Erythroblast (primary cell): ENCODE results near the gene KRTAP9-4.
"Not testable (repeated sequence)": the region's sequence is repeated elsewhere in the genome, so short reads cannot be mapped to it uniquely, and the experiment has no call there.

Experiments used
- GATA1 ChIP-seq: IDR thresholded peaks from 2 replicates; pipeline ENCODE4 v1.6.1; 2011; ENCODE audit warnings: low read depth, mild to moderate bottlenecking, control low read depth, low read length, moderate library complexity
- POLR2A ChIP-seq: IDR thresholded peaks from 2 replicates; pipeline ENCODE4 v1.6.1; 2011; ENCODE audit warnings: mild to moderate bottlenecking, low read length

DNA sequence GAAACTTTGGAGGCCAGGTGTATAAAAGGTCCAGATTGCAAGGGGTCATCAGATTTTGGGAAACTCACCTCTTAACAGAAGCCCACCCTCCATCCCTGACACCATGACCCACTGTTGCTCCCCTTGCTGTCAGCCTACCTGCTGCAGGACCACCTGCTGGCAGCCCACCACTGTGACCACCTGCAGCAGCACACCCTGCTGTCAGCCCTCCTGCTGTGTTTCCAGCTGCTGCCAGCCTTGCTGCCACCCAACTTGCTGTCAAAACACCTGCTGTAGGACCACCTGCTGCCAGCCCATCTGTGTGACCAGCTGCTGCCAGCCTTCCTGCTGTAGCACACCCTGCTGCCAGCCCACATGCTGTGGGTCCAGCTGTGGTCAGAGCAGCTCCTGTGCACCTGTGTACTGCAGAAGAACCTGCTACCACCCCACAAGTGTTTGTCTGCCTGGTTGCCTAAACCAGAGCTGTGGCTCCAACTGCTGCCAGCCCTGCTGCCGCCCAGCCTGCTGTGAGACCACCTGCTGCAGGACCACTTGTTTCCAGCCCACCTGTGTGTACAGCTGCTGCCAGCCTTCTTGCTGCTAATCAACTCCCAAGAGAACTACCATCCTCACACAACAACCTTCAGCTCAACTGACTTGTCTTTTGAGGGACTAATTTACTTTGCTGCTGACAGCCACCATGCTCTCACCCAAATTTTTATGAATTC is 16.9 kb upstream of the KRTAP9-4 start, which contains the start of gene KRTAP9-3:
- not testable (repeated sequence) for TF ChIP-seq POLR2A, GATA1
